ENCODE measurements around the gene SEZ6L. TPM values are rescaled to one million over a fixed set of nuclear protein-coding genes. Genes with fewer than 3 reads are reported as not detected.
A peak's percentile ranks its signal among the peaks of the same experiment; 100 is the strongest.

The SEZ6L gene
- total RNA-seq, 4 donors from 2014 or later: 0.10 to 0.13 TPM; not detected in 2

DNA sequence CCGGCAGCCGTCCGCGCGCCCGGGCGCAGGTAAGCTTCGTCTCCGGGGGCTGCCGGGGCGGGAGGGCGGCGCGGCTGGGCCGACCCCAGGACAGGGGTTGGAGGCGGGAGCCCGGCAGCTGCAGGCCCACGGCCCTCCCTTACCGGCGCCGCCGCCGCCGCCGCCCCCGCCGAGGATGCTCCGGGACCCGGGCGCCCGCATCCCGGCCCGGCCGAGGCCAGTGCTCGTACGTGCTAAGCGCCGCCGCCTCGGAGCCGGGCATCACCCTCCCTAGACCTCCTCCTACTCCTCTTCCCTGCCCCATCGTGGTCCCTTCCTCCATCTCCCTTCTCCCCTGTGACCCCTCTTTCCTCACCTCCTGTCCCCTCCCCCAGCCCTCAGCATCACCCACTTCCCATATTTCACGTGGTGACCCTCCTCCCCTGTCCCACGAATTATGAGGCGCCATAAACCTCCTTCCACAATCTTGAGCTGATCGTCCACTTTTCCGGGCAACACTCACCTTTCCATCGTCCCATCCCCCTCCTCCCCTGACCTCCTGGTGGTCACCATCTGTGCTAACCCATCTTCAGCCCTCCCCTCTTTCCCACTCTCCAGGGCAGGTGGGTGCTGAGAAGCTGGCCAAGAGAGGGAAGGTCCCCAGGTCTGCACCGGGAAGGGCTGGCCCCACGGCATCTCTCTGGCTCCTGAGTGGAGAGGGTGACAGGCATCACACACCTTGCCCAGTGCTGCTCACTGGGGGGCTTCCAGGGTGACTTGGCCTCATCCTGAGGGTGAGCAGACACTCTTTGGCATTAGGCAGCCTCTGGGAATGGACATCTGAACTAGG, 260.4 kb downstream of the SEZ6L start:
- H3K27me3 ChIP-seq: peaks cover 25 to 31% (median 30%) of the 10 kb centered on the region in 3 donors
- TF ChIP-seq, protein P1, sequence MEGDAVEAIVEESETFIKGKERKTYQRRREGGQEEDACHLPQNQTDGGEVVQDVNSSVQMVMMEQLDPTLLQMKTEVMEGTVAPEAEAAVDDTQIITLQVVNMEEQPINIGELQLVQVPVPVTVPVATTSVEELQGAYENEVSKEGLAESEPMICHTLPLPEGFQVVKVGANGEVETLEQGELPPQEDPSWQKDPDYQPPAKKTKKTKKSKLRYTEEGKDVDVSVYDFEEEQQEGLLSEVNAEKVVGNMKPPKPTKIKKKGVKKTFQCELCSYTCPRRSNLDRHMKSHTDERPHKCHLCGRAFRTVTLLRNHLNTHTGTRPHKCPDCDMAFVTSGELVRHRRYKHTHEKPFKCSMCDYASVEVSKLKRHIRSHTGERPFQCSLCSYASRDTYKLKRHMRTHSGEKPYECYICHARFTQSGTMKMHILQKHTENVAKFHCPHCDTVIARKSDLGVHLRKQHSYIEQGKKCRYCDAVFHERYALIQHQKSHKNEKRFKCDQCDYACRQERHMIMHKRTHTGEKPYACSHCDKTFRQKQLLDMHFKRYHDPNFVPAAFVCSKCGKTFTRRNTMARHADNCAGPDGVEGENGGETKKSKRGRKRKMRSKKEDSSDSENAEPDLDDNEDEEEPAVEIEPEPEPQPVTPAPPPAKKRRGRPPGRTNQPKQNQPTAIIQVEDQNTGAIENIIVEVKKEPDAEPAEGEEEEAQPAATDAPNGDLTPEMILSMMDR (IDR thresholded peaks at IDR 0.05 in 4 of 5, conservative IDR thresholded peaks at IDR 0.05 in 1 of 5): no peak
- TF ChIP-seq POLR2A (IDR thresholded peaks at IDR 0.05): no peak
- intact Hi-C loops (cut with DNase I; ENCODE audit: low total_unique reads) (no loop called here), in situ Hi-C loops (cut with MboI; ENCODE audit: low sequenced_read_pairs in 4 of 4) (no loop called here)
- no peaks in the 10 kb centered on the region for H3K36me3 ChIP-seq
- DNase-seq: no peak
- H3K4me1 ChIP-seq: peaks cover 3% of the 10 kb centered on the region in 2 donors
- H3K9me3 ChIP-seq: no peaks in the 10 kb centered on the region
- H3K4me3 ChIP-seq: peak overlapping the region in 3 of 4 donors; percentile 34 to 41 (median 40)
- peak in 1 of 2 donors; percentile 14 for ATAC-seq
- no peak overlapping the region for H3K27ac ChIP-seq

DNA sequence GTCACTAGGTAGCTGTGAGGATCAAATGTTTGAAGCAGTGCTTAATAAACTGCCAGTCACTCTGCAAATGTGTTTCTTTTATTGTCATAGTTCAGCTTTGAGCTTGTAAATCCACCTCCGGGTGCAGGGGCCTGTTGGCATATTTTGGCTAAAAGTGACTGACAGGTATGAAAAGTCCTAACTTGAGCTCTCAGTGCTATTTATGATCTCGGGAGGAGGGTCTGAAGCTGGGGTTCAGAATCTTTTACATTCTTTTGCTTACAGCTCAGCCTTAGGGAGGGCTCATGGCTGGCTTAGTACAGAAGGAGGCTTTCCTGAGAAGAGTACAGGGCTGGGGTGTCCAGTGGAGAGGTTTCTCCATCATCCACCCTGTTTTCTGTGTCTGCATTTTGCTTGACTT, 261.3 kb downstream of the SEZ6L start:
- peaks cover 25 to 35% (median 31%) of the 10 kb centered on the region in 3 donors for H3K27me3 ChIP-seq
- peaks cover 3% of the 10 kb centered on the region in 2 donors for H3K4me1 ChIP-seq
- in situ Hi-C loops (cut with MboI; ENCODE audit: low sequenced_read_pairs in 4 of 4) (no loop called here), intact Hi-C loops (cut with DNase I; ENCODE audit: low total_unique reads) (no loop called here)
- no peak for ATAC-seq
- no peak for DNase-seq
- TF ChIP-seq POLR2A (IDR thresholded peaks at IDR 0.05): no peak
- TF ChIP-seq, protein P1 (IDR thresholded peaks at IDR 0.05 in 4 of 5, conservative IDR thresholded peaks at IDR 0.05 in 1 of 5): no peak
- H3K4me3 ChIP-seq: no peak overlapping the region
- no peaks in the 10 kb centered on the region for H3K9me3 ChIP-seq
- H3K27ac ChIP-seq: no peak overlapping the region
- H3K36me3 ChIP-seq: no peaks in the 10 kb centered on the region

DNA sequence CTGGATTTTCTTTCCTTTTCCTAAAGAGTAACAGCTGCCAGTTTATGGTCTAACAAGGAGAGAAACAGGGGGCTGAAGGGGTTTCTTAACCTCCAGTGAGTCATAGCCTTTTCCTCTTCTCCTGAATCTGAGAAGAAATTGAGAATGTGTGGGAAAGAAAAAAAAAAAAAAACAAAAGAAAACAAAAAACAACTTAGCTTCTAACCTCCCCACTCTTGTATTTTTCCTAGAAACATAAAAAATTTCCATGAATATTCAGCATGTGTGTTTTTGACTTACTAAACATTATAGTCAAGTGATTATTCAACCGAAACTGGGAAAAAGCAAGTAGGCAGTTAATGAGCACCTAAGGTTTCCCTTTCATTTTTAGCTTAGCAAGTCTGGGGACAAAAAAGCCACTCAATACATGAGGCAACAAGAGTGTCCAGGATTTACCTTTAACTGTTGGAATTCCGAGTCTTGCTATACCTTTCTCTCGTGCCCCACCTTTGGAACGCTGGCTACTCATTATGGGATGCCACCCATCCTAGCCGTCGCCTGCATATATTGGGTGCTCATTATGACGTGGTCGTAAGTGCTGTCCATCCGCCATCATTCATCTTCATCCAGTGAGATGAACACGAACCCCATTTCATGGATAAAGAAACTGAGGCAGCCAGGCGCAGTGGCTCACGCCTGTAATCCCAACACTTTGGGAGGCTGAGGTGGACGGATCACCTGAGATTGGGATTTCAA, 262.2 kb downstream of the SEZ6L start:
- Histone ChIP-seq H3K4me1 (peaks cover 3% of the 10 kb centered on the region in 2 donors), H3K9me3 (no peaks in the 10 kb centered on the region), H3K36me3 (no peaks in the 10 kb centered on the region), H3K27me3 (peaks cover 25 to 35% (median 31%) of the 10 kb centered on the region in 3 donors), H3K27ac (no peak overlapping the region), H3K4me3 (no peak overlapping the region)
- DNase-seq: no peak
- in situ Hi-C loops (cut with MboI; ENCODE audit: low sequenced_read_pairs in 4 of 4) (no loop called here), intact Hi-C loops (cut with DNase I; ENCODE audit: low total_unique reads) (no loop called here)
- no peak for ATAC-seq
- TF ChIP-seq POLR2A (IDR thresholded peaks at IDR 0.05): no peak
- TF ChIP-seq, protein P1 (IDR thresholded peaks at IDR 0.05 in 4 of 5, conservative IDR thresholded peaks at IDR 0.05 in 1 of 5): no peak

DNA sequence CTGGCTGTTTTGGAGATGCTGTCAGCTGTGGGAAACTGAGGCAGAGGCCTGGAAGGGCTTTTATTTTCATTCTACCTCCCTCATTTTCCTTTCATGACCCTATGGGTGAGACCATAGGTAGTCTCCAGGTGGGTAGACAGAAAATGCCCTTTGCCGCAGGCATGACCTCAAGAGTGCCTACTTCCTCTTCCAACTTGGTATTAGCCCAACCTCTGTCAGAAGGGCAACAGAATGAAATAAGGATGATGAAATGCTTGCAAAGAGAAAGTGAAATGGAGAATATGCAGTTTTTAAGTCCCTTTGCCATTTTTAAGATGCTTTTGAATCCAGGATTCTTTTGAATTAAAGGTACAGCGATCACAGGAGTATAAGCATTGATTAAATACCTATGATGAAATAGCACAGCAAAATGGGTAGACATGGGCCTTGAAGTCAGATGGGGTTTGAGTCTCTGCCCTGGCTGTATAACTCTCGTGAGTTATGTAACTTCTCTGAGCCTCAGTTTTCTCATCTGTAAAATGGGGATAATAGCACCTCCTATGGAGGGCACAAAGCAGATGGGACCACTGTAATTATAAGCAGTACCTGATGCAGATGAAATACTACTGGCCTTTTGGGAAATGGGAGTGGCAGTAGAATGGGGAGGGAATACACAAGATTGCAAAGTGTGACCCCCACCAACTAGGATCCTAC, 263.5 kb downstream of the SEZ6L start:
- Histone ChIP-seq H3K27me3 (peaks cover 25 to 35% (median 31%) of the 10 kb centered on the region in 3 donors), H3K27ac (no peak overlapping the region), H3K9me3 (no peaks in the 10 kb centered on the region), H3K4me1 (peaks cover 3% of the 10 kb centered on the region in 2 donors), H3K4me3 (no peak overlapping the region), H3K36me3 (no peaks in the 10 kb centered on the region)
- in situ Hi-C loops (cut with MboI; ENCODE audit: low sequenced_read_pairs in 4 of 4) (no loop called here), intact Hi-C loops (cut with DNase I; ENCODE audit: low total_unique reads) (no loop called here)
- DNase-seq (no peak), ATAC-seq (no peak)
- no peak for TF ChIP-seq POLR2A (IDR thresholded peaks at IDR 0.05)
- TF ChIP-seq, protein P1 (IDR thresholded peaks at IDR 0.05 in 4 of 5, conservative IDR thresholded peaks at IDR 0.05 in 1 of 5): no peak
